SK-N-SH treated with all-trans-retinoic acid at 6 μM for 48 hours (cell line): ENCODE data around the gene AOX1.
"Not testable (repeated sequence)": the region's sequence is repeated elsewhere in the genome, so short reads cannot be mapped to it uniquely, and the experiment has no call there.

ENCODE experiments used
- ATAC-seq: fragments of 200-7000 bp; cut with Tn5 transposase; 3 replicates; pipeline ENCODE4 v1.9.1; 2020; ENCODE audit warnings: mild to moderate bottlenecking, moderate library complexity
- BACH2 ChIP-seq: fragments of 250-450 bp; sonication (Bioruptor Pico); IDR thresholded peaks from 2 replicates; pipeline ENCODE4 v1.9.0; 2021; ENCODE audit warnings: mild to moderate bottlenecking, borderline replicate concordance
- CREB5 ChIP-seq: fragments of 250-450 bp; sonication (Bioruptor Pico); IDR thresholded peaks from 2 replicates; pipeline ENCODE4 v1.5.1; 2020; ENCODE audit warnings: low read depth, mild to moderate bottlenecking, moderate library complexity
- CSDC2 ChIP-seq: fragments of 250-450 bp; sonication (Bioruptor Pico); IDR thresholded peaks from 2 replicates; pipeline ENCODE4 v1.5.0; 2020; ENCODE audit warnings: mild to moderate bottlenecking, moderate library complexity
- CSRNP3 ChIP-seq: fragments of 250-450 bp; sonication (Bioruptor Pico); IDR thresholded peaks from 2 replicates; pipeline ENCODE4 v1.5.1; 2021; ENCODE audit warnings: mild to moderate bottlenecking, moderate library complexity
- ESRRG ChIP-seq: fragments of 250-450 bp; sonication (Bioruptor Pico); IDR thresholded peaks from 2 replicates; pipeline ENCODE4 v1.6.1; 2021; ENCODE audit warnings: mild to moderate bottlenecking
- GLIS3 ChIP-seq: fragments of 250-450 bp; sonication (Bioruptor Pico); IDR thresholded peaks from 2 replicates; pipeline ENCODE4 v1.5.0; 2020; ENCODE audit warnings: mild to moderate bottlenecking, moderate library complexity
- ISL1 ChIP-seq: fragments of 250-450 bp; sonication (Bioruptor Pico); IDR thresholded peaks from 2 replicates; pipeline ENCODE4 v2.1.2; 2022; ENCODE audit warnings: mild to moderate bottlenecking, moderate library complexity
- OSR1 ChIP-seq: fragments of 250-450 bp; sonication (Bioruptor Pico); IDR thresholded peaks from 2 replicates; pipeline ENCODE4 v1.8.0; 2022; ENCODE audit warnings: moderate library complexity, mild to moderate bottlenecking, inconsistent platforms
- PATZ1 ChIP-seq: fragments of 250-450 bp; sonication (Bioruptor Pico); IDR thresholded peaks from 2 replicates; pipeline ENCODE4 v1.8.0; 2020; ENCODE audit warnings: mild to moderate bottlenecking, moderate library complexity, borderline replicate concordance
- PPARA ChIP-seq: fragments of 250-450 bp; sonication (Bioruptor Pico); IDR thresholded peaks from 2 replicates; pipeline ENCODE4 v1.5.0; 2020; ENCODE audit warnings: mild to moderate bottlenecking, borderline replicate concordance
- RARB ChIP-seq: fragments of 250-450 bp; sonication (Bioruptor Pico); IDR thresholded peaks from 2 replicates; pipeline ENCODE4 v1.8.0; 2021; ENCODE audit warnings: mild to moderate bottlenecking, moderate library complexity
- SNAI2 ChIP-seq: fragments of 250-450 bp; sonication (Bioruptor Pico); IDR thresholded peaks from 2 replicates; pipeline ENCODE4 v1.5.0; 2020; ENCODE audit warnings: mild to moderate bottlenecking, moderate library complexity
- TCF4 ChIP-seq: fragments of 250-450 bp; sonication (Bioruptor Pico); IDR thresholded peaks from 2 replicates; pipeline ENCODE4 v1.8.0; 2021; ENCODE audit warnings: mild to moderate bottlenecking, moderate library complexity, borderline replicate concordance
- TOX ChIP-seq: fragments of 250-450 bp; sonication (Bioruptor Pico); IDR thresholded peaks from 2 replicates; pipeline ENCODE4 v1.8.0; 2021; ENCODE audit warnings: mild to moderate bottlenecking, moderate library complexity, borderline replicate concordance
- TSHZ2 ChIP-seq: fragments of 250-450 bp; sonication (Bioruptor Pico); IDR thresholded peaks from 2 replicates; pipeline ENCODE4 v1.5.0; 2020; ENCODE audit warnings: mild to moderate bottlenecking, moderate library complexity
- ZC3H10 ChIP-seq: fragments of 250-450 bp; sonication (Bioruptor Pico); IDR thresholded peaks from 2 replicates; pipeline ENCODE4 v1.5.1; 2021; ENCODE audit warnings: mild to moderate bottlenecking, moderate library complexity
- ZFP3 ChIP-seq: fragments of 250-450 bp; sonication (Bioruptor Pico); IDR thresholded peaks from 2 replicates; pipeline ENCODE4 v1.5.0; 2020; ENCODE audit warnings: mild to moderate bottlenecking, moderate library complexity
- ZFP30 ChIP-seq: fragments of 450-650 bp; formaldehyde crosslinking; IDR thresholded peaks from 2 replicates; pipeline ENCODE4 v1.5.0; 2022; ENCODE audit warnings: mild to moderate bottlenecking, moderate library complexity
- ZNF565 ChIP-seq: fragments of 450-650 bp; formaldehyde crosslinking; conservative IDR thresholded peaks from 2 replicates; pipeline ENCODE4 v1.5.0; 2020; ENCODE audit warnings: low read depth, mild to moderate bottlenecking, moderate library complexity
- ZNF70 ChIP-seq: fragments of 450-650 bp; formaldehyde crosslinking; IDR thresholded peaks from 2 replicates; pipeline ENCODE4 v1.5.0; 2020; ENCODE audit warnings: mild to moderate bottlenecking, moderate library complexity
- ZNF8 ChIP-seq: fragments of 450-650 bp; formaldehyde crosslinking; IDR thresholded peaks from 2 replicates; pipeline ENCODE4 v1.5.0; 2020; ENCODE audit warnings: mild to moderate bottlenecking, moderate library complexity

Gene AOX1

GRCh38 chr2:200585730-200586643 lies at the start of gene AOX1:
TSS of gene AOX1 (plus strand) at chr2:200586014. CDS start at chr2:200586109, 95 bp downstream.
- peak; percentile 56 for ATAC-seq

GRCh38 chr2:200538139-200538538 lies 47.7 kb upstream of the AOX1 start:
- no peak for TF ChIP-seq TOX (CRISPR knock-in tag)
- ATAC-seq, result no peak; the same call in 2 of the 3 replicates

More at GRCh38 chr2:200585730-200586643, at the start of gene AOX1:
- no peak for TF ChIP-seq GLIS3 (CRISPR knock-in tag)
- no peak for TF ChIP-seq TOX (CRISPR knock-in tag)
- TF ChIP-seq ZFP30 (CRISPR knock-in tag), result no peak
- TF ChIP-seq SNAI2, result no peak
- no peak for TF ChIP-seq ZNF70 (CRISPR knock-in tag)
- TF ChIP-seq, all 23 proteins: peak for 0

- no peak for ATAC-seq
- no peak for TF ChIP-seq PATZ1 (CRISPR knock-in tag)
- TF ChIP-seq ESRRG (CRISPR knock-in tag), result no peak
- no peak for TF ChIP-seq ZNF8
- TF ChIP-seq OSR1, result no peak
- TF ChIP-seq ISL1, result no peak
- TF ChIP-seq, all 23 proteins: peak for 0
Measured at GRCh38 chr2:200540793-200541192, 45.0 kb upstream of the AOX1 start.

- not testable (repeated sequence) for ATAC-seq
Measured at GRCh38 chr2:200566596-200566995, 19.2 kb upstream of the AOX1 start.

- TF ChIP-seq PATZ1 (CRISPR knock-in tag) (no peak), CREB5 (CRISPR knock-in tag) (no peak), ZC3H10 (CRISPR knock-in tag) (no peak), BACH2 (CRISPR knock-in tag) (no peak)
- ATAC-seq, result no peak
Measured at GRCh38 chr2:200567932-200568331, 17.9 kb upstream of the AOX1 start.

GRCh38 chr2:200575957-200576356 lies 9.9 kb upstream of the AOX1 start:
- ATAC-seq, result no peak
- TF ChIP-seq OSR1 (no peak), PPARA (CRISPR knock-in tag) (no peak), GLIS3 (CRISPR knock-in tag) (no peak), CSDC2 (CRISPR knock-in tag) (no peak), CSRNP3 (CRISPR knock-in tag) (no peak), ISL1 (no peak), TSHZ2 (CRISPR knock-in tag) (no peak), ESRRG (CRISPR knock-in tag) (no peak), ZFP3 (CRISPR knock-in tag) (no peak), ZNF565 (CRISPR knock-in tag) (no peak), ZNF70 (CRISPR knock-in tag) (no peak), TCF4 (CRISPR knock-in tag) (no peak), ZNF8 (no peak), ZC3H10 (CRISPR knock-in tag) (no peak), RARB (CRISPR knock-in tag) (no peak), ZFP30 (CRISPR knock-in tag) (no peak)
